ENCODE results near the gene ADGRL1.

Gene ADGRL1

GRCh38 chr19:14177496-14178074, 28.4 kb downstream of the ADGRL1 start:
- TF ChIP-seq CTCF (IDR thresholded peaks at IDR 0.05): no peak
- Histone ChIP-seq H3K27ac (no peak overlapping the region), H3K27me3 (no peaks in the 10 kb centered on the region), H3K4me3 (ENCODE audit: low read depth in 1 of 2, low read length in 1 of 2) (no peak overlapping the region), H3K36me3 (no peaks in the 10 kb centered on the region), H3K9me3 (no peaks in the 10 kb centered on the region), H3K4me1 (ENCODE audit: control insufficient read depth in 1 of 2, insufficient read depth in 1 of 2, low read depth in 1 of 2, low read length in 1 of 2) (no peaks in the 10 kb centered on the region)

- H3K36me3 ChIP-seq: no peaks in the 10 kb centered on the region
- H3K27me3 ChIP-seq: no peaks in the 10 kb centered on the region
- TF ChIP-seq CTCF (IDR thresholded peaks at IDR 0.05): no peak
- no peak overlapping the region for H3K4me3 ChIP-seq (ENCODE audit: low read depth in 1 of 2, low read length in 1 of 2)
- no peaks in the 10 kb centered on the region for H3K9me3 ChIP-seq
- no peak overlapping the region for H3K27ac ChIP-seq
- no peaks in the 10 kb centered on the region for H3K4me1 ChIP-seq (ENCODE audit: control insufficient read depth in 1 of 2, insufficient read depth in 1 of 2, low read depth in 1 of 2, low read length in 1 of 2)
Measured at GRCh38 chr19:14175351-14175792, 30.6 kb downstream of the ADGRL1 start.

- H3K9me3 ChIP-seq: no peaks in the 10 kb centered on the region
- no peak for TF ChIP-seq CTCF (IDR thresholded peaks at IDR 0.05)
- no peaks in the 10 kb centered on the region for H3K36me3 ChIP-seq
- no peak overlapping the region for H3K4me3 ChIP-seq (ENCODE audit: low read depth in 1 of 2, low read length in 1 of 2)
- no peak overlapping the region for H3K27ac ChIP-seq
- no peaks in the 10 kb centered on the region for H3K4me1 ChIP-seq (ENCODE audit: control insufficient read depth in 1 of 2, insufficient read depth in 1 of 2, low read depth in 1 of 2, low read length in 1 of 2)
- H3K27me3 ChIP-seq: no peaks in the 10 kb centered on the region
Measured at GRCh38 chr19:14174883-14175282, 31.1 kb downstream of the ADGRL1 start.

- Histone ChIP-seq H3K27me3 (peaks cover 47% of the 10 kb centered on the region), H3K4me1 (ENCODE audit: control insufficient read depth in 1 of 2, insufficient read depth in 1 of 2, low read depth in 1 of 2, low read length in 1 of 2) (peaks cover 0 to 12% of the 10 kb centered on the region in 2 experiments), H3K36me3 (no peaks in the 10 kb centered on the region), H3K9me3 (no peaks in the 10 kb centered on the region), H3K27ac (no peak overlapping the region), H3K4me3 (ENCODE audit: low read depth in 1 of 2, low read length in 1 of 2) (no peak overlapping the region)
- no peak for TF ChIP-seq CTCF (IDR thresholded peaks at IDR 0.05)
Measured at GRCh38 chr19:14168993-14169392, 37.0 kb downstream of the ADGRL1 start.

GRCh38 chr19:14168259-14168972, 37.6 kb downstream of the ADGRL1 start:
- Histone ChIP-seq H3K4me3 (ENCODE audit: low read depth in 1 of 2, low read length in 1 of 2) (no peak overlapping the region), H3K27me3 (peaks cover 47% of the 10 kb centered on the region), H3K27ac (no peak overlapping the region), H3K36me3 (no peaks in the 10 kb centered on the region), H3K9me3 (no peaks in the 10 kb centered on the region), H3K4me1 (ENCODE audit: control insufficient read depth in 1 of 2, insufficient read depth in 1 of 2, low read depth in 1 of 2, low read length in 1 of 2) (peaks cover 0 to 12% of the 10 kb centered on the region in 2 experiments)
- TF ChIP-seq CTCF (IDR thresholded peaks at IDR 0.05): no peak

Data from neutrophil (primary cell).